Astrocyte (in vitro differentiated cells and primary cell): ENCODE data around the gene RTL10. TPM values are rescaled to one million over a fixed set of nuclear protein-coding genes. Genes with fewer than 3 reads are reported as not detected.

Source experiments
- DNase-seq: peaks from one replicate; pipeline ENCODE4 v3.0.0-alpha.2; 2010; ENCODE audit warnings: low read depth
- FAIRE-seq: peaks from 2 replicates; lab custom pipeline; 2011; peaks lifted over from hg19 to GRCh38; lab: Jason Lieb, UNC
- H2AFZ ChIP-seq: 2 replicates; pipeline ENCODE4 v1.6.0; 2012; ENCODE audit warnings: low read depth, low read length, inconsistent platforms
- H3K27ac ChIP-seq: 2 replicates; pipeline ENCODE4 v1.5.1; 2011; ENCODE audit warnings: low read depth, low read length, inconsistent platforms
- H3K27me3 ChIP-seq: 2 replicates; pipeline ENCODE4 v1.6.0; 2011; ENCODE audit warnings: low read length, inconsistent platforms; ENCODE audit not compliant: insufficient read depth
- H3K36me3 ChIP-seq: 2 replicates; pipeline ENCODE4 v1.5.1; 2011; ENCODE audit warnings: low read length, inconsistent platforms; ENCODE audit not compliant: insufficient read depth
- H3K4me1 ChIP-seq: 2 replicates; pipeline ENCODE4 v1.5.1; 2011; ENCODE audit warnings: low read length, inconsistent platforms; ENCODE audit not compliant: insufficient read depth
- H3K4me2 ChIP-seq: 2 replicates; pipeline ENCODE4 v1.6.0; 2012; ENCODE audit warnings: low read length, inconsistent platforms
- H3K4me3 ChIP-seq: 2 replicates; pipeline ENCODE4 v1.5.1; 2011; ENCODE audit warnings: low read depth, mild to moderate bottlenecking, low read length, inconsistent platforms; ENCODE audit not compliant: insufficient read depth
- H3K79me2 ChIP-seq: 2 replicates; pipeline ENCODE4 v1.6.0; 2012; ENCODE audit warnings: mild to moderate bottlenecking, low read length, inconsistent platforms; ENCODE audit not compliant: insufficient read depth
- H3K9ac ChIP-seq: 2 replicates; pipeline ENCODE4 v1.6.0; 2012; ENCODE audit warnings: mild to moderate bottlenecking, low read length, inconsistent platforms
- H3K9me3 ChIP-seq: 2 replicates; pipeline ENCODE4 v1.5.1; 2012; ENCODE audit warnings: low read depth, mild to moderate bottlenecking, low read length, inconsistent platforms; ENCODE audit not compliant: insufficient read depth
- H4K20me1 ChIP-seq: 2 replicates; pipeline ENCODE4 v1.6.0; 2012; ENCODE audit warnings: low read length, inconsistent platforms; ENCODE audit not compliant: insufficient read depth
- H3K27ac Mint-ChIP-seq: one replicate; pipeline ENCODE4 v1.8.0; 2021; ENCODE audit warnings: mild to moderate bottlenecking, mixed read lengths; ENCODE audit not compliant: unreplicated experiment
- H3K27me3 Mint-ChIP-seq: one replicate; pipeline ENCODE4 v1.8.0; 2021; ENCODE audit warnings: low read depth, mixed read lengths; ENCODE audit not compliant: unreplicated experiment
- H3K36me3 Mint-ChIP-seq: one replicate; pipeline ENCODE4 v1.8.0; 2021; ENCODE audit warnings: low read depth, mixed read lengths; ENCODE audit not compliant: unreplicated experiment
- H3K4me1 Mint-ChIP-seq: one replicate; pipeline ENCODE4 v1.8.0; 2021; ENCODE audit warnings: low read depth, mixed read lengths; ENCODE audit not compliant: unreplicated experiment
- H3K4me3 Mint-ChIP-seq: one replicate; pipeline ENCODE4 v1.8.0; 2021; ENCODE audit warnings: mild to moderate bottlenecking, moderate library complexity, mixed read lengths; ENCODE audit not compliant: unreplicated experiment
- H3K9me3 Mint-ChIP-seq: one replicate; pipeline ENCODE4 v1.8.0; 2021; ENCODE audit warnings: mild to moderate bottlenecking, mixed read lengths; ENCODE audit not compliant: unreplicated experiment
- EZH2 ChIP-seq: IDR thresholded peaks from 2 replicates; pipeline ENCODE4 v1.6.1; 2012; ENCODE audit warnings: mild to moderate bottlenecking, low read length, inconsistent platforms; ENCODE audit not compliant: insufficient read depth
- total RNA-seq: library from RNA; stranded (reverse); gene quantifications from 2 replicates; pipeline ENCODE4 v1.2.1, GENCODE V29; 2021
- TF ChIP-seq, protein P1 (sequence below): IDR thresholded peaks from 2 replicates; pipeline ENCODE4 v1.5.1; 2011; ENCODE audit warnings: low read depth, mild to moderate bottlenecking, inconsistent platforms, low read length, moderate library complexity; ENCODE audit not compliant: insufficient read depth

The RTL10 gene
- total RNA-seq, 1 donor from 2014 or later: 43.0 TPM

DNA sequence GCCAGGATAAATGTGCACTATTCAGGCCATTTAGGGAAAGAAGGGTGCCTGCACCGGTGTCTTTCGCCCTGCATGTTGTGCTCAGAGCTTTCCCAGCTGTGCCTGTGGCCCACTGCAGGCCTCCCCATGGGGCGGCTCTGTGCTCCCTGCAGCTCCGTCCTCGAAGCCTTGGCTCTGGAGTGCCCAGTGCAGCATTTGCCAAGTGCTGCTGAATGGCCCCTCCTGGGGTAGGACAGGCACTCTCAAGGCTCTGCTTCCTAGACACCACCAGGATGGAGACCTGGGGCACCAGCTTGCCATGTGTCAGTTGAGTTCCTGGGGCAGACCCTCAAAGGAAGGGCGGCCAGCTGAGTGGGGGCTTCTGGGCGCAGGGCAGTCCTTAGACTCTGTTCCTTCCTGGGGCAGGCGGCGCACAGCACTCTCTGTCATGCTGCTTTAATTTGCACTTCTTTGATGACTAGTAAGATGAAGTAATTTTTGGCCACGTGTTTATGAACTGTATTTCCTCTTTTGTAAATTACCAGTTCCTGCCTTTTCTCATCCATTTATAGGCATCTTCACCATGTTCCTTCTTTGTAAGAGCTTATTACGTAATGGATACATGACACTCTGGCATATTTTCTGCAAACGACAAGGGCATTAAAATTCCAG is 32.1 kb upstream of the RTL10 start:
- Histone ChIP-seq H4K20me1 (no peaks in the 10 kb centered on the region), H3K27me3 (no peaks in the 10 kb centered on the region), H2AFZ (no peak overlapping the region), H3K9ac (no peak overlapping the region), H3K9me3 (no peaks in the 10 kb centered on the region), H3K27ac (no peak overlapping the region), H3K36me3 (no peaks in the 10 kb centered on the region), H3K79me2 (no peaks in the 10 kb centered on the region), H3K4me3 (no peak overlapping the region), H3K4me2 (no peak overlapping the region), H3K4me1 (peaks cover 30% of the 10 kb centered on the region)
- TF ChIP-seq EZH2: no peak
- DNase-seq: peak; percentile 68
- peaks cover 22% of the 10 kb centered on the region for H3K4me1 Mint-ChIP-seq
- H3K9me3 Mint-ChIP-seq: no peaks in the 10 kb centered on the region
- peaks cover 1% of the 10 kb centered on the region for H3K36me3 Mint-ChIP-seq
- no peak overlapping the region for H3K4me3 Mint-ChIP-seq
- peak; percentile 85 for FAIRE-seq
- H3K27ac Mint-ChIP-seq: no peak overlapping the region
- no peaks in the 10 kb centered on the region for H3K27me3 Mint-ChIP-seq

GRCh38 chr22:19885841-19886592 is 31.3 kb upstream of the RTL10 start:
- Histone ChIP-seq H3K27me3 (no peaks in the 10 kb centered on the region), H3K9ac (no peak overlapping the region), H3K79me2 (no peaks in the 10 kb centered on the region), H2AFZ (no peak overlapping the region), H3K4me1 (peaks cover 29% of the 10 kb centered on the region), H3K27ac (no peak overlapping the region), H3K4me3 (no peak overlapping the region), H3K36me3 (no peaks in the 10 kb centered on the region), H3K9me3 (no peaks in the 10 kb centered on the region), H3K4me2 (no peak overlapping the region), H4K20me1 (no peaks in the 10 kb centered on the region)
- FAIRE-seq (no peak), DNase-seq (no peak)
- Mint-ChIP-seq H3K27ac (no peak overlapping the region), H3K4me3 (no peak overlapping the region), H3K4me1 (peaks cover 22% of the 10 kb centered on the region), H3K27me3 (no peaks in the 10 kb centered on the region), H3K9me3 (no peaks in the 10 kb centered on the region), H3K36me3 (peaks cover 1% of the 10 kb centered on the region)
- TF ChIP-seq EZH2: no peak
- TF ChIP-seq, protein P1, sequence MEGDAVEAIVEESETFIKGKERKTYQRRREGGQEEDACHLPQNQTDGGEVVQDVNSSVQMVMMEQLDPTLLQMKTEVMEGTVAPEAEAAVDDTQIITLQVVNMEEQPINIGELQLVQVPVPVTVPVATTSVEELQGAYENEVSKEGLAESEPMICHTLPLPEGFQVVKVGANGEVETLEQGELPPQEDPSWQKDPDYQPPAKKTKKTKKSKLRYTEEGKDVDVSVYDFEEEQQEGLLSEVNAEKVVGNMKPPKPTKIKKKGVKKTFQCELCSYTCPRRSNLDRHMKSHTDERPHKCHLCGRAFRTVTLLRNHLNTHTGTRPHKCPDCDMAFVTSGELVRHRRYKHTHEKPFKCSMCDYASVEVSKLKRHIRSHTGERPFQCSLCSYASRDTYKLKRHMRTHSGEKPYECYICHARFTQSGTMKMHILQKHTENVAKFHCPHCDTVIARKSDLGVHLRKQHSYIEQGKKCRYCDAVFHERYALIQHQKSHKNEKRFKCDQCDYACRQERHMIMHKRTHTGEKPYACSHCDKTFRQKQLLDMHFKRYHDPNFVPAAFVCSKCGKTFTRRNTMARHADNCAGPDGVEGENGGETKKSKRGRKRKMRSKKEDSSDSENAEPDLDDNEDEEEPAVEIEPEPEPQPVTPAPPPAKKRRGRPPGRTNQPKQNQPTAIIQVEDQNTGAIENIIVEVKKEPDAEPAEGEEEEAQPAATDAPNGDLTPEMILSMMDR: no peak

DNA sequence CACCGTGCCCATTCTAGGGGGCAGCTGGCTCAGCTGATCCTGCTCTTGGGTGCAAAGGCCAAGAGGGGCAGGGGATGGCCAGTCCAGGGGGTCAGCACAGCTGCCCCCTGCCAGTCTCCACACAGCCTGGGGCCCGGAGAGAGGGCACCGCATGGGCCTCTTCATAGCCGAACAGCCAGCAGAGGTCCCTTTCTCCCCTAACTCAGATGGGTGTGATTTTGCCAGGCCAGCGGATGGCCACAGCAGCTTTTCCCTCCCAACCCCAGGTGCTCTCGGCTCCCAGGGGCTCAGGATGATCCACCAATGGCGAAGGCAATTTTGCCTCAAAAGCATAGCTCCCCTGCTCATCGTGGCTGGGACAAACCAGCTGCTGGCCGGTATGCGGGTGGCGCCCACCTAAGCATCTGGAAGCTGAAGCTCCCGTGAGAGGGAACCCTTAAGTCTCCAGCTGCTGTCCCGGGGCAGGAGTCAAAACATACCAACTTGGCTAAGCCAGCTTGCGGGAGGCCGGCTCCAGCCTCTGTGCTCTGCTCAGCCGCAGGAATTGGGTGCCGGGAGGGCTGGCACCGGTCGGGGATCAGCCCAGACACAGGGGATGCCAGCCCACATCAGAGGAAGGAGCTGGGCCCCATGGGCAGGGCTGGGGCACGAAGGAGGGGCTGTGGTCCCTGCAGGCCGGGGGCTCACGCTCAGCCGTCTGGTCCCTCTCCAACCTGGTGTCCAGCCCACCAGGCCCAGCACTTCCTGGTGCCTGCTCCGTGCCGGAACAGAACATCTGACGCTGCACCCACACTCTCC is 30.5 kb upstream of the RTL10 start:
- no peak overlapping the region for H3K4me3 Mint-ChIP-seq
- Histone ChIP-seq H3K9ac (no peak overlapping the region), H3K27ac (no peak overlapping the region), H3K4me2 (no peak overlapping the region), H3K9me3 (no peaks in the 10 kb centered on the region), H3K27me3 (no peaks in the 10 kb centered on the region), H4K20me1 (no peaks in the 10 kb centered on the region), H3K4me1 (peaks cover 31% of the 10 kb centered on the region), H3K36me3 (no peaks in the 10 kb centered on the region), H3K79me2 (peaks cover 5% of the 10 kb centered on the region), H2AFZ (no peak overlapping the region), H3K4me3 (no peak overlapping the region)
- TF ChIP-seq EZH2: no peak
- TF ChIP-seq, protein P1: no peak
- peaks cover 1% of the 10 kb centered on the region for H3K36me3 Mint-ChIP-seq
- peaks cover 25% of the 10 kb centered on the region for H3K4me1 Mint-ChIP-seq
- H3K9me3 Mint-ChIP-seq: no peaks in the 10 kb centered on the region
- DNase-seq (no peak), FAIRE-seq (no peak)
- no peaks in the 10 kb centered on the region for H3K27me3 Mint-ChIP-seq
- no peak overlapping the region for H3K27ac Mint-ChIP-seq
